Endothelial cell (in vitro differentiated cells): ENCODE results near the gene SLC7A7. TPM values are rescaled to one million over a fixed set of nuclear protein-coding genes. Genes with fewer than 3 reads are reported as not detected.
"Not testable (repeated sequence)": the region's sequence is repeated elsewhere in the genome, so short reads cannot be mapped to it uniquely, and the experiment has no call there.

Experiments
- DNase-seq: peaks from one replicate; pipeline ENCODE4 v3.0.0; 2021; ENCODE audit warnings: low spot score
- H3K27ac Mint-ChIP-seq: one replicate; pipeline ENCODE4 v1.8.0; 2021; ENCODE audit warnings: mixed read lengths, inconsistent platforms; ENCODE audit not compliant: unreplicated experiment
- H3K27me3 Mint-ChIP-seq: one replicate; pipeline ENCODE4 v1.8.0; 2021; ENCODE audit warnings: mild to moderate bottlenecking, moderate library complexity, mixed read lengths, inconsistent platforms; ENCODE audit not compliant: unreplicated experiment
- H3K36me3 Mint-ChIP-seq: one replicate; pipeline ENCODE4 v1.8.0; 2021; ENCODE audit warnings: mild to moderate bottlenecking, low read depth, mixed read lengths, inconsistent platforms; ENCODE audit not compliant: unreplicated experiment
- H3K4me1 Mint-ChIP-seq: one replicate; pipeline ENCODE4 v1.8.0; 2021; ENCODE audit warnings: mild to moderate bottlenecking, mixed read lengths, inconsistent platforms; ENCODE audit not compliant: unreplicated experiment
- H3K4me3 Mint-ChIP-seq: one replicate; pipeline ENCODE4 v1.8.0; 2021; ENCODE audit warnings: mild to moderate bottlenecking, mixed read lengths, inconsistent platforms; ENCODE audit not compliant: unreplicated experiment
- H3K9me3 Mint-ChIP-seq: one replicate; pipeline ENCODE4 v1.8.0; 2021; ENCODE audit warnings: mixed read lengths, inconsistent platforms; ENCODE audit not compliant: unreplicated experiment
- total RNA-seq: library from RNA; stranded (reverse); fragmentation: NEBNext Ultra II Directional; extraction: Animal tissue kit (Norgen Biotek cat#: 25700); gene quantifications from one replicate; pipeline ENCODE4 v1.2.1, GENCODE V29; 2021; ENCODE audit not compliant: unreplicated experiment
- TF ChIP-seq, protein P1 (sequence below): fragments of 200-600 bp; sonication (generic); IDR thresholded peaks from one replicate; pipeline ENCODE4 v1.5.0; 2021; ENCODE audit warnings: antibody characterized with exemption; ENCODE audit not compliant: unreplicated experiment

SLC7A7 gene
- total RNA-seq, 1 donor from 2014 or later, result 15.0 TPM

DNA sequence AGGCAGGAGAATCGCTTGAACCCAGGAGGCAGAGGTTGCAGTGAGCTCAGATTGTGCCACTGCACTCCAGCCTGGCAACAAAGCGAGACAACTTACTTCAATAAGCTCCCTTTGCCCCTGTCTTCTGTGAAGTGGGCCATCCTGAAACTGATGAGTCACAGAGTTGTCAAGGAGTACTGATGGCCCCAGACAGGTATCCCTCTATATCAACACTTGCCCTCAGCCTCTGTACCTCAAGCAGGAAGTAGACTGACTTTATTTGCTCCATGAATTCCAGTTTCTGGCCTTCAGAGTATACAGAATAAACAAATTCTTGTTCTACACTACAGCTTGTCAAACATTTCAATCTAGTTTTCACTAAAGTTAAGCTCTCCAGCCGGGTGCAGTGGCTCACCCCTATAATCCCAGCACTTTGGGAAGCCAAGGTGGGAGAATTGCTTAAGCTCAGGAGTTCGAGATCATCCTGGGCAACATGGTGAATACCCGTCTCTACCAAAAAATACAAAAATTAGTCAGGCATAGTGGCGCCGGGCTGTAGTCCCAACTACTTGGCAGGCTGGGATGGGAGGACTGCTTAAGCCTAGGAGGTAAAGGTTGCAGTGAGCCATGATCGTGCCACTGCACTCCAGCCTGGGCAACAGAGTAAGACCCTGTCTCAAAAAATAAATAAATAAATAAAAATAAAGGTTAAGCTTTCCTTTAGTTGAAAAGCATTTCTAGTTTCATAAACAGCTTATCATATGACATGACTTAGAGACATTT is 39.9 kb upstream of the SLC7A7 start:
- Mint-ChIP-seq H3K9me3 (no peaks in the 10 kb centered on the region), H3K36me3 (no peaks in the 10 kb centered on the region), H3K4me1 (peaks cover 13% of the 10 kb centered on the region), H3K4me3 (no peak overlapping the region), H3K27ac (no peak overlapping the region), H3K27me3 (peaks cover 2% of the 10 kb centered on the region)
- TF ChIP-seq, protein P1, sequence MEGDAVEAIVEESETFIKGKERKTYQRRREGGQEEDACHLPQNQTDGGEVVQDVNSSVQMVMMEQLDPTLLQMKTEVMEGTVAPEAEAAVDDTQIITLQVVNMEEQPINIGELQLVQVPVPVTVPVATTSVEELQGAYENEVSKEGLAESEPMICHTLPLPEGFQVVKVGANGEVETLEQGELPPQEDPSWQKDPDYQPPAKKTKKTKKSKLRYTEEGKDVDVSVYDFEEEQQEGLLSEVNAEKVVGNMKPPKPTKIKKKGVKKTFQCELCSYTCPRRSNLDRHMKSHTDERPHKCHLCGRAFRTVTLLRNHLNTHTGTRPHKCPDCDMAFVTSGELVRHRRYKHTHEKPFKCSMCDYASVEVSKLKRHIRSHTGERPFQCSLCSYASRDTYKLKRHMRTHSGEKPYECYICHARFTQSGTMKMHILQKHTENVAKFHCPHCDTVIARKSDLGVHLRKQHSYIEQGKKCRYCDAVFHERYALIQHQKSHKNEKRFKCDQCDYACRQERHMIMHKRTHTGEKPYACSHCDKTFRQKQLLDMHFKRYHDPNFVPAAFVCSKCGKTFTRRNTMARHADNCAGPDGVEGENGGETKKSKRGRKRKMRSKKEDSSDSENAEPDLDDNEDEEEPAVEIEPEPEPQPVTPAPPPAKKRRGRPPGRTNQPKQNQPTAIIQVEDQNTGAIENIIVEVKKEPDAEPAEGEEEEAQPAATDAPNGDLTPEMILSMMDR, result no peak
- DNase-seq, result no peak

DNA sequence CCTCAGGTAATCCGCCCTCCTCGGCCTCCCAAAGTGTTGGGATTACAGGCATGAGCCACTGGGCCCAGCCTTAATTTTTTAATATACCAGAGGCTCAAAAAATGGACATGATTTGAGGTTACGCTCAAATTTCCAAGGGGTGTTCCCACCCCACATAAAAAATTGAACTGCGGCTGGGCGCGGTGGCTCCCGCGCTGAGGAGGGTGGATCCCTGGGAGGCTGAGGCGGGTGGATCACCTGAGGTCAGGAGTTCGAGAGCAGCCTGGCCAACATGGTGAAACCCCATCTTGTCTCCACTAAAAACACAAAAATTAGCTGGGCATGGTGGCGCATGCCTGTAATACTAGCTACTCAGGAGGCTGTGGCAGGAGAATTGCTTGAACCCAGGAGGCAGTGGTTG is 39.1 kb upstream of the SLC7A7 start:
- H3K9me3 Mint-ChIP-seq, H3K4me3 Mint-ChIP-seq, H3K27ac Mint-ChIP-seq, H3K36me3 Mint-ChIP-seq, H3K27me3 Mint-ChIP-seq, DNase-seq: not testable (repeated sequence)
- peaks cover 13% of the 10 kb centered on the region for H3K4me1 Mint-ChIP-seq

DNA sequence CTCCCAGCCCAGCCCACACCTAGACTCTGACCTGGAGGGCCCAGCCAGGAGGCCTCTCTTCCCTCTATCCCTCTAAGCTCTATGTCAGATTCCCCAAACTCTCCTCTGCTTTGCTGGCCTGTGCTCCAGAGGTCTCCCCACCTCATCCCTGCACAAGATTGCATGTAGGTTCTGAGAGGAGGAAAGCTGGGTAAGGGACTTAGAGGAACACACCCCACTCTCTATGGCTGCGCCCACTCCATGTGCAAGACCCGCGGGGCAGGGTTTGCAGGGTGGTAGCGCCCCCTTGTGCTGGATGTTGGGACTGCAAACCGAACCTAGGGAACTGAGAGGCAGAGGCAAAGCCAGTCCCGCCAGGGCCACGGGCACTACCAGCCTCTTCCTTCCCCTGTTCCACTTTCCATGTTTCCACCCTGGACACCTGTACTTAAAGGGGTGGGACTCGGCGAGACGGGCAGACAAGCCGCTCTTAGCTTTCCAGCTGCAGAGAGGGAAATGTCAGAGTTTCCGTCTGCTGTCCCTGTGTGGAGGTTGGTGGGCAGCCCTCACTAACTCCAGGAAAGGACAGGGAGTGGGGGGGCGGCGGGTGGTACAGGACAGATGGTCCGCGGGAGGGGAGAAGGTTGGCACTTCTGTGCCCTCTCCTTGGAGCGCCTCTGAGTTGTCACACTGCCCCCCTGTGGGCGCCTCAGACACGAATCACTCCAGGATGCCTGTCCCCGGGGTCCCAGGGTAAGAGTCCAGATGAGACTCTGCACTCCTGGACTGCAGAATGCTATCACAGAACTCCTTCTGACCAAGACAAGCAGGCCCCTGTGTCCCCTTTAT is 37.9 kb upstream of the SLC7A7 start:
- Mint-ChIP-seq H3K9me3 (no peaks in the 10 kb centered on the region), H3K4me3 (peak overlapping the region; percentile 71), H3K36me3 (no peaks in the 10 kb centered on the region), H3K4me1 (peaks cover 19% of the 10 kb centered on the region), H3K27ac (peak overlapping the region; percentile 48), H3K27me3 (peaks cover 8% of the 10 kb centered on the region)
- TF ChIP-seq, protein P1, result peak; percentile 94
- peak; percentile 96 for DNase-seq

DNA sequence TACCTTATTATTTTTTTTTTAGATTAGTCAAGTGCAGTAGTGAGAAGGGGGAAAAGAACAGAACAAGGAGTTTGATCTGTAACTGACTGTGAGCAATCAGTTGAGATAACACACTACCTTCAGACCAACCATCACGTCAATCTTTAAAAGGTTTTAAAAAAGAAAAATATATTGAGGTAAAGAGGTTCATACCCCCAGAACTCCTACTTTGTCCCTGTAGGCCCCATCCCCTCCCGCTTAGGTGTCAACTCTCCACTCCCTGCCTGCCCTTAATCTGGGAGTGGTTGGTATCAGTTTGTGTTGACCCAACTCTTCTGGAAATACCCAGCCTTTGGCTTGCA is 37.3 kb upstream of the SLC7A7 start:
- H3K27me3 Mint-ChIP-seq, result peaks cover 10% of the 10 kb centered on the region
- H3K36me3 Mint-ChIP-seq, result no peaks in the 10 kb centered on the region
- peak overlapping the region; percentile 48 for H3K27ac Mint-ChIP-seq
- H3K4me1 Mint-ChIP-seq, result peaks cover 25% of the 10 kb centered on the region
- H3K9me3 Mint-ChIP-seq, result no peaks in the 10 kb centered on the region
- DNase-seq, result no peak
- TF ChIP-seq, protein P1, result no peak
- H3K4me3 Mint-ChIP-seq, result no peak overlapping the region

DNA sequence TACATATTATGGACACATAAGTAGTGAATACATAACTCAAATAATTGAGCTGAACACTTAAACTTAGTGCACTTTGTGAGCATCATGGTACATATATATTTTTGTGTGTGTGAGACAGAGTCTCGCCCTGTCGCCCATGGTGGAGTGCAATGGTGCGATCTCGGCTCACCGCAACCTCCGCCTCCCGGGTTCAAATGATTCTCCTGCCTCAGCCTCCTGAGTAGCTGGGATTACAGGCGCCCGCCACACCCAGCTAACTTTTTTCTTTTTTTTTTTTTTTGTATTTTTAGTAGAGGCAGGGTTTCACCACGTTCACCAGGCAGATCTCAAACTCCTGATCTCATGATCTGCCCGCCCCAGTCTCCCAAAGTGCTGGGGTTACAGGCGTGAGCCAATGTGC is 36.9 kb upstream of the SLC7A7 start:
- H3K27ac Mint-ChIP-seq, H3K4me3 Mint-ChIP-seq, DNase-seq, H3K36me3 Mint-ChIP-seq, H3K9me3 Mint-ChIP-seq: not testable (repeated sequence)
- H3K27me3 Mint-ChIP-seq, result peaks cover 10% of the 10 kb centered on the region
- peaks cover 26% of the 10 kb centered on the region for H3K4me1 Mint-ChIP-seq
